ENCODE measurements around the gene SYNE1. TPM values are rescaled to one million over a fixed set of nuclear protein-coding genes. Genes with fewer than 3 reads are reported as not detected.
"Not testable (repeated sequence)": the region's sequence is repeated elsewhere in the genome, so short reads cannot be mapped to it uniquely, and the experiment has no call there.

SYNE1 gene
- total RNA-seq, 1 donor from 2014 or later = 580 TPM

DNA sequence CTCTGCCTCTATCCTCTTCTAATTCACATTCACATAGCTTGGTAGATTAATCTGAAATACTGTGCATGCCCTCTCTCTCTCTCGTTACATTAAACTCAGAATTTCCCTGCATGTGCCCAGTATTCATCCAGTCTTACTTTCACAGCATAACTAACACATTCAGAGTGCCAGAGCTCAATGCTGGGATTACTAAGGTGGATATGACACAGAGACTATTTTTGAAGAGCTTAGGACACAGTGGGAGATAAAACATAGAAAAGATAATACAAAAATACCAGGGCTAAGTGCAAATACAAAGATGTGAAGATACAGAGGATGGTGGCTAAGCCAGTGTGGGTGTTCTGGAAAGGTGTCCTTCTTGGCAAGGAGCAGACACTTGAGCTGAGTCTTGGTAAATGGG, 6.3 kb downstream of the SYNE1 start:
- DNase-seq = no peak

DNA sequence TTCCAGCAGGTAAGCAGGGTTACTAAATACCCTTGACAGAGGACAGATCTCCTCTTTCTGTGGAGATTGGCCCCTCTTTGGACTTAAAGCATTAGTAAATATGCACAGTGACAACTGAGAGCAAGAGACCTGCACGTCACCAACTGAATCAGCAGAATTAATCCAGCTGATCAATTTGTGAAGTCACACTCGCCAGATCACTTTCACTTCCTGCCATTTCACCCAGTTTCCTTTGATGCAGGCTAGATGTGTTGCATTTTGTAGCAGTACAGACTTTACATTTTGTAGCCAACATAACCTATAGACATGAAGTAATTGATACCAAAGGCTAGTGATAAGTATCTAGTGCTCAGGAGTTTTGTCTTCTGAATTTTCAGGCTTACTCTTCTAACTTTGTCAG, 11.9 kb downstream of the SYNE1 start:
- no peak for DNase-seq

DNA sequence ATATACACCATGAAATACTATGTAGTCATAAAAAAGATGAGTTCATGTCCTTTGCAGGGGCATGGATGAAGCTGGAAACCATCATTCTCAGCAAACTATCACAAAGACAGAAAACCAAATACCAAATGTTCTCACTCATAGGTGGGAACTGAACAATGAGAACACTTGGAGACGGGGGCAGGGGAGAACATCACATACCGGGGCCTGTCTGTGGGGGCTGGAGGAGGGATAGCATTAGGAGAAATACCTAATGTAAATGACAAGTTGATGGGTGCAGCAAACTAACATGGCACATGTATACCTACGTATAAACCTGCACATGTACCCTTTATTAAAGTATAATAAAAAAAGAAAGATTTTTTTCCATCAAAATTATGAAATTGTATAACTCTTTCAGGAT, 22.4 kb downstream of the SYNE1 start:
- DNase-seq = not testable (repeated sequence)

DNA sequence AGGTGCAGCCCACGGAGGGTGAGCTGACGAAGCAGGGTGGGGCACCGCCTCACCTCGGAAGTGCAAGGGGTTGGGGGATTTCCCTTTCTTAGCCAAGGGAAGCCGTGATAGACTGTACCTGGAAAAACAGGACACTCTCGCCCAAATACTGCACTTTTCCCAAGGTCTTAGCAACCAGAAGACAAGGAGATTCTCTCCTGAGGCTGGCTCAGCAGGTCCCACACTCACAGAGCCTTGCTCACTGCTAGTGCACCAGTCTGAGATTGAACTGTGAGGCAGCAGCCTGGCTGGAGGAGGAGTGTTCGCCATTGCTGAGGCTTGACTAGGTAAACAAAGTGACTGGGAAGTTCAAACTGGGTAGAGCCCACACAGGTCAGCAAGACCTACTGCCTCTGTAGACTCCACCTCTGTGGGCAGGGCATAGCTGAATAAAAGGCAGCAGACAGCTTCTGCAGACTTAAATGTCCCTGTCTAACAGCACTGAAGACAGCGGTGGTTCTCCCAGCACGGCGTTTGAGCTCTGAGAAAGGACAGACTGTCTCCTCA, 28.0 kb downstream of the SYNE1 start:
- no peak for DNase-seq

DNA sequence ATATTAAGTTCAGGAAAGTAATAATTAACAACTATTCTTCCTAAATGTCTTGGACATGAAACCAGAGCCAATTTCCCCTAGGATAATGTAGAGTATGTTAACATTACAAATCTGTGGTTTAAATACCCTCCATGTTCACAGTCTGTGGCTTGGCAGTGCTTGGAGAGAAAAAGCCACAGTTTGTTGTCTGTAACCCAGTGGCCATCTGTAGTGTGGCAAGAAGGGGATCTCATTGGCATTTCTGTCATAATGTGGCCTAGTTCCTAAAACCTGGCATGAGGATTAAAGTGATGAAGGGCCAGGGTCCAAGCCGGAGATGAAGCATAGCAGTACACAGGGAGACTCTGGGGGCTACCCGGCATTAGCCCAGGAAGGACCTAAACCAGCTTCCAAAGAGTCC, 31.2 kb downstream of the SYNE1 start:
- DNase-seq = no peak

DNA sequence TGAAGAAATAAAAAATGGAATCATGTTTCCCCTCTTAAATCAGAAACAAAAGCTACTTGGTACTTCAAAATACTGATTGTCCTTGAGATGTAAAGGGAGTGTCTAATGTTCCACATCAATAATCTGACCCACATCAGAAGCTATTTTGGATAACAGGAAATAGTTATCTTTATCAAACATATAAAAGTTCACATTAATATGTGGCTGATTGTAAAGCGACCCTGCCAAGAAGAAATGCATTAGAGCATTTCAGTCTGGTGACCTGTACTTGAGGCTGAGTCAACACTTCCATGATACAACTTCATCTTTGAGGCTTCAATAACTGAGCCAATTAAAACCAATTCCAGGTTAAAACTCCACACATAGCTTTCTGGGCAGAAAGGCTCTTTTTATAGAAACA, 31.8 kb downstream of the SYNE1 start:
- DNase-seq = no peak

DNA sequence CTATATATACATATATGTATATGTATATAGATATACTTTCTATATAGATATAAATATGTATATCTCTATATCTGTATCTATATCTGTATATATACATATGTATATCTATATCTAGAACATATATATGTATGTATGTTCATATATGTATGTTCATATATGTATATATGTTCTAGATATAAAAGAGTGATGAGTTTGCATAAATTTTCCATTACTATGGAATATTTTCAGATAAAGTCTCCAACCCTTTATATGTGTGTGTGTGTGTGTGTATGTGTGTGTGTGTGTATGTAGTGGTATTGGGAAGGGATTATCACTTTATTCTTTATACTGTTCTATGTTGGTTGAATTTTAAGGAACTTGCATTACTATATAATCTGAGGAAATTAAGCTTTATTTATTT, 33.3 kb downstream of the SYNE1 start:
- no peak for DNase-seq

DNA sequence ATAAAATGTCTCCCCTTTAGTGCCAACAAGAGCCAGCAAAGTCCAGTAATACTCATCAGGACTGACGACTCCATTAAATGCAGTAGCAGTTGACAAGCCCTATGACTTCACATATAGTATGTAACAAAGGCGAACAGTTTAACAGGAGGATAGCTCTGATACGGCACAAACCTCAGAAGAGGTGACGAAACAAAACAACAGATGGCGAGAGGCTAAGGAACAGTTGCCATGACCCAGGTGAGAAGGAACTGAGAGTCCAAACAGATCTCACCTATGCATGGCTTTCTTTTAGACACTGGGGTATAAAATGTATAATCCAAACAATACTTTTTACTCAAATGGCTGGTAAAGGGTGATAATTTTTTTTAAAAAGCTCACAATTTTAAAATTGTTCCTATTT, 37.1 kb downstream of the SYNE1 start:
- no peak for DNase-seq

DNA sequence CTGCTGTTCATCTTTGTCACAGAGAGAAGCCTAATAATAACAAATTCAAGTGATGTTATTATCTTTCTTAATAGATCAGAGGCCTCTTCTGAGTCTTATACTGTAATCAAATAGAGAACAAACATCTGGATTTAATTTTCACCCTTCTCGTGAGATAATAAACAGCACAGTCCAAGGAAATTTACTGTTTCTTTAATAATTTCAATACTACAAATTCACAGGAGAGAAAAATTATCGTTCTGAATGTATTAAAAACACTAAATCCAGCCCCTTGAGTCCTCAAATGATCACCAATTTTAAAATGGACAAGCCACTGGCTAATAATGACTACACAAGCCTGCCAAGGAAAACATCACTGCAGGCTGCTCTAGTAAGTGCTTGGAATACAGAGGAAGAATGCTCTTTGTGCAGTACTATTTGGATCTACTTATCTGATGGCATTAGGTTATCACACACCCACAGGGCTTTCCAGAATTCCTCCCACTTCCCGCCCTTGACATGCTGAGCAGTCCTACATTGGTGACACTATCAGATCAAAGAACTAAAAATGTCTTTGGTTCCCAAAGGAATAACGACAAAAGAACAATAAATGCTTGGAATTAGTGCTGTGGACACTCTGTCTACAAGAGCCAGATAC, 38.1 kb downstream of the SYNE1 start:
- no peak for DNase-seq

DNA sequence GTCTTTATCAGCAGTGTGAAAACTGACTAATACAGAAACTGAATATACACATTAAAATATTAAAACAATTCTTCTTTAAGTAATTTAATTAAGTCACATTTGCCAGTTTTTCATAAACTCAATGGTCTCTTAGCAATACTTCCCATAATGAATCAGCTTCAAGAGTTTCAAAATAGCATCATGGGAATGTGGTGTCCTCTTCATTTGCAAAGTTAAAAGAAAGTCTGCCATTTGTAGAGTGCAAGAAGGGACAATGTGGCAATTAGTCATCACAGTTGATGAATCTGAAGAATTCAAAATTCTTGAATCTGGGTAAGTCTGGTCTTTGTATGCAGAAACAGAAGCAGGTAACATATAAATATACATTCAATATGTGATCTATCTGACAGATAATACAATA, 38.7 kb downstream of the SYNE1 start:
- DNase-seq = no peak

DNA sequence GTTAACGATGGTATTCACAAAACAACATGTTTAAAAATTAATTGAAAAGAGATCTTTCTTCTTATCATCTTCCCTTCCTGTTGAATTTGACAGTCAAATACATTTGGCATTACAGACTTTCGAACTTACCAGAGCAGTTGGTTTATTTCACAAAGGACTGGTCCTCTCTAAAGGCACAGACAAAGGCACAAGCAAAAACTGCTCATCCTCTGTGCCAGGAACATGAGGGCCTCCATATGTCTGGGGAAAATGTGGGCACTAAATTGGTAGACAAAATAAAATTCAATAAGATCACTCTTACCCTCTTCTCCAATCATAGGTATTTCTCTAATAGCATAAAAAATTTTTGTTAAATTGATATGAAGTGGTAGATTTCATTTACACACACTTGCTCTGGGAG, 40.4 kb downstream of the SYNE1 start:
- DNase-seq = no peak

DNA sequence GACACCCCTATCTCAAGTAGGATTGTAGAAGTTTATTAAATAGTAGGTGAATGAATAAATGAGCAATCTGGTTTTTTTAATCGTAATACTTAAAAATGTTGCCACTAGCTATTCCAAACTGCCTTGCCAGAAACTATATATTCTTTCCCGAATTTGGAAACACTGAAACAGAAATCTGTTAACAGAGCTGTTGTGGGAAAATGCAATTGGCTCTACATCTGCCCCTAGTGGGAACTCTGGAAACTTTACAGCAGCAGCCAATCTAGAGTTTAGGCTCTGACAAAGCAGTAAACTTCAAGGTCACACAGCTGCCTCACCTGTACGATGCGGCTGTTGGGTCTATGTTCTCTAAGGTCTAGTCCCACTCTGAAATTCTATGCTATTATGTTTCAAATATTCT, 41.7 kb downstream of the SYNE1 start:
- DNase-seq = peak; percentile 28

DNA sequence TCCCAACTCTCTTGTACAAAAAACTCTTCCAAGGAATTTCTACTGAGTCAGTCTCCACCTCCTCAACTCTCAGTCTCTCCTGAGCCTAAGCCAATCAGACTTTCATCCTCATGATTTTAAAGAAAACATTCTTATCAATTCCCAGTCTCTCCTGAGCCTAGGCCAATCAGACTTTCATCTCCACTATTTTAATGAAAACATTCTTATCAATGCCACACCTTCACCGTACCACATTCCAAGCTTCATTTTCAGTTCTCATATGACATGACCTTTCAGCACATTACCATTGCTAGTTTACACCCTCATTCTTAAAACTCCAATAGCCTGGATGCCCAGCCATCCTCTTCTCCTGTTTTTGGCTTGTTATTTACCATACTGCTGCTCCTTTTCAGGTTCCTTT, 42.5 kb downstream of the SYNE1 start:
- DNase-seq = no peak

DNA sequence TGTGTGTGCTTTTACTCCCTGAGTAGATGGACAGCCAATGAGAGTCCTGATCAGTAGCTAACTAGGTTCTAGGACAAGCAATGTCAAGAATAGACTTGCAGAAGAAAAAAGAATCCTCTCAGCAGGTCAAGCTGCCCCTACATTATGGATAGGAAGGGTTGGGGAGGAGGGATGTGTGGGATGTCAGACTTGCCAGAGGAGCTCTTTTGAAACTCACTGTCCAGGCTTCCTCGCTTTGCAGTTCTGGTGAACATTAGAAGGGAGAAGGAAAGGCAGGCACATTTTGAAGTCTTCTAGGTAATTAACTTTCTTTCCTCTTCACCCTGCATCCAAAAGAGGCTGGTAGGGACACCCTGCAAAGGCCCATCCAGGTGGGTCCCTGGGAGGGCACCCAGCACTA, 48.7 kb downstream of the SYNE1 start:
- no peak for DNase-seq

DNA sequence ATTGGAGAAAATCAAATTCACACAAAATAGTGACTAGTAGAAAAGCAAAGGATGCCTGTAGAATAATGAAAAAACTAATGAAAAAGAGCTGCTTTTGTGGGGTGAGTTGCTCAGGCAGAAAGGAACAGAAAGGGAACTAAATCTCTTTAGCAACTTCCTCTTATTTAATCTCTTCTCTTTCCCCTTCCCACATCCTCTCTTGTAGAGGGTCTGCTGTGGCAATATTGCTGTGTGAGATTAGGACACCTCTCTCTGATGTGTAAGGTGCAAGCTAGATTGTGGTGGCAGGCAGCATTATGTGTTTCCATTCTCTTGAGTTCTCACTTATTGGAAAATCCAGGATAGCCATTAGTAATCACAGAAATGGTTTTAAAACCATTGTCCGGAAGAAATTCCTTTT, 49.7 kb downstream of the SYNE1 start:
- DNase-seq = no peak

DNA sequence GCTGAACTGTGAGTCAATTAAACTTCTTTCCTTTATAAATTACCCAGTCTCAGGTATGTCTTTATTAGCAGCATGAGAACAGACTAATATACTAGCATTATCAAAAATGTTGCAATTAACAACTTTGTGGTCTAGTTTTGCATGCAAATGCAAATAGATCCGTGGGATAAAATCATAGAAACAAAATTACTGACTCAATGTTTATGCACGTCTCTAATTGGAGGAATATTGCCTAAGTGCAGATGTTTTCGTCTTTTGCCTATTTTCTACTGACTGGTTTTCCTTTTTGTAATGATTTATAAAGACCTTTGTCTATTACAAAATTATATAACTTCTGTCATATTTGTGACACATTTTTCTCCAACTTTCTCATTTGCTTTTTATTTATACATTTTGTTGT, 51.9 kb downstream of the SYNE1 start:
- DNase-seq = no peak

DNA sequence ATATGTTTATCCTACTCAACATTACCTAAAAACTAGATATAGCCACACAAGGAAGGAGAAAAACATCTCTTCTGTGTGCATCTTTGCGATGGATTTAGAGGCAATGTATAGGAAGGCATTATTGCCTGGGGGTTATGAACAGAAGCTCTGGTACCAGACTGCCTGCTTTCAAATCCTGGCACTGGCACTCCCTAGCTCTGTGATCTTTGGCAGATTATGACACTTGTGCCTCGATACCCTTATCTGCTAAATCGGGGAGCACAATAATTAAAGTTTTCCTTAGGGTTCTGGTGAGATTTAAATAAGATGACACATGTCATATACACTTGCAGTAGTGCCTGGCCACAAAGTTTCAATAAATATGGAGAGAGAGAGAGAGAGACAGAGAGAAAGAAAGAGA, 53.3 kb downstream of the SYNE1 start:
- DNase-seq = no peak

DNA sequence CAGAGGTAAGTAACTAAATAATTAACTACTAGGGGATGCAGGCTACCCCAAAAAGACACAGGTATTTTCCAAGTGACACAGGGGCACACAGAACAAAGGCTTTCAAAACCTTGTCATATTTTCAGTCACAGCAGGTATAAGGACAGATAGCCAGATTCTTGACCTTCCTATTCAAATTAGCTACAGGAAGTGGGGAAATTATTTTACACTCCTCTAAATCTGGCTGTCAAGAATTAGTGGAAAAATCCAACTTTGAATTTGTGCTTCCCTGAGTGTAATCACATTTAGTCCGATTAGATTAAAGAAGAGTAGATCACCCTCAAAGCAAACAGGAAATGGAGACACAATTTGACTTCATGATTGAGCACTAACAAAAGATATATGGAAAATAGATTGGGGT, 60.6 kb downstream of the SYNE1 start:
- DNase-seq = no peak

DNA sequence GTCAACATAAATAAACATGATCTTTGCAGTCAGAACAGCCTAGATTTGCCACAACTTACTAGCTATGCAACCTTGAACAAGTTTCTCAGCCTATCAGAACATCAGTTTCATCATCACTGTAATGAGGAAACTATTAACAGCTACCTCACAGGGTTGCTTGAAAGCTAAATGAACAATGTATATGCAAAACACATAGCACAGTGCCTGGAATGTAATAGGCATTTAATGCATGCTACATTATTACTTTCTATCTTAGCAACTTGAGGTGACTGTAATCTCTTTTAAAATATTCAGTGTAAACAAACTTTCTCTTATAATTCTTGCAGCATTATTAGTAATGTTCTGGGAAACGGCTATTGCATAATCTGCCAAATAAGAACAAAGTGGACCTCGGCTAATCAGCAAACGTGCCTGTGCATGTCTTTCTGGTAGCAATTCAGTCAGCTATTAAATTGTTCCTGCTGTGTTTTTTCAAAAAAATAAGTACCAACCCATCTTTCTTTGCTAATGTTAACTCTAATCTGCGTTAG, 61.5 kb downstream of the SYNE1 start:
- DNase-seq = no peak

DNA sequence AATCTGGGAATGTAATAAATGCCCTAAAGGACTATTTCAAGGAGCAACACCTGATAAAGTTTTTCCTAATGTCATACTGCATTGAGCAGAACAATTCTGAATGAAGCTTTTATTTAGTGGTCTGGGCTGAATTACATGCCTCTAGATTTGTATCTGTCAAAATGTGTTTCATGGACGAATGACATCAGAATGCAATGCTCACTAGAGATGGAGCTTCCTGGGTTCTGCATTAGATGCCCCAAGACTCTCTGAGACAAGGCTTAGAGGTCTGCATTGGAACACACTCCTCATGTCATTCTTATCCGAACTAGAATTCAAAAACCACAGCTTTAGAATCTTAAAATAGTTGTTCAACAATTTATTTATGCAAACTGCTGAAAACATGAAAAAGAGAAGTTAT, 62.0 kb downstream of the SYNE1 start:
- no peak for DNase-seq

DNA sequence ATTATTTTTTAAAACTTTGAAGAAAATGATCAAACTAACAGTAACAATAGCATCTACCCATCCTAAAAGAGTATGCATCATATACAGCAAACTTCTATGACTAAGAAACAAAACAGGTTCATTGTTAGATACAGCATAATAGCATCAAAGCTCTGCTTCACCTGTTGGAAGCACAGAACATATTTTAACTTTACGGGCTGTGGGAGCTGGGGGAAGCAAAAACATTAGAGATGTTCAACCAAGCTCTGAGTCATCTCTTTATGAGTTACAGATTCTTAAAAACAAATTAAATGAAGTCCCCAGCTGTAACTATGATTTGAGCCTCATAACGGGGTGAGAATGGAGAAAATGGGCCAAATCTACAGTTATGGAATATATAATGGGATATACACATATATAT, 63.4 kb downstream of the SYNE1 start:
- DNase-seq = no peak

DNA sequence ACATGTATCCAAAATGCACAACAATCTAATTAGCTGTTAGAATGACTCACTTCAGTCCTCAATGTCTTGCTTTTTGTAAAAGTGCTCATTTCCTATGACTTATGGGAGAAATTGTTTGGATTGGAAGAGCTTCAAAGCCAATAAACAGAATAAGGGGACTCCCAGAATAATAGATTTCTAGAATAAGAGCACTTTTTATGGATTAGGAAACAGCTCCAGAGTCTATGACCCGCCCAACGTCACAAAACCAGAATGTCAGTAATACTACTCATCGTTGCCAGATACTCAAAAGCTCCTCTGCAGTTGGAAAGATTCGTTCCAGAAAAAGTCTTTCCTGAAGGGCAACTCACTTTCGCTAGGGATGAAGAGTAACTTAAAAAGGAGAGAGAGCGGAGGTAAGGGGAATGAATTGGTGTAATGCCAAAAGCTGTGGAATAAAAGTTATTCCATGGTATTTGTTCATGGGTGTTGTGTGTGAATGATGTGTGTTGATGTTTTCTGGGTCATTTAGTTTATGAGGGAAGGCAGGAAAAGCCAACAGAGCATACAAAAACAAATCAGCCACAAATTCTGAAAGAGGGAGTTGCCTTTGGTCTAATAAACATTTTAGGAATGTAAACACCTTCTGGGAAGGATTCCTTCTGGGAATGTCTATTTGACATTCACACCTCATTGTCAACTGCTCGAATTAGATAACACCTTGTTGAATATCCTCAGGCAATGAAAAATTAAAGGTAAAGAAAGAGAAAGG, 64.6 kb downstream of the SYNE1 start:
- no peak for DNase-seq

DNA sequence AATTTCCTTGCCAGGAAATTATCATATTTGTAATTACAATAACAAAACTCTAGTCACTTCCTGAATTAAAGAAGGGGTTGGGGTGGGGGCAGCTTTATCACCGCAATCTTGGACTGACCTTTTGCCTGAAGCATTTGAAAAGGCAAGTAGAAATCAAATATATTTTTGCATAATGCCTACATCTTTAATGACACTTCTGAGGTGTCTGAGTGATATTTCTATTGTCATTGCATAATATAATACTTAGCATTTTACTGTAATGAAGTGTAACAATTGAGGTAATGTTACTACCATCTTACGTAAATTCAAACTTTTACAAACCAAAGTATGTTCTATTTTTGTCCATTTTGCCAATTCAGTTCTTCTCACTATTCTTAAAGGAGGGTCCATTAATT, 65.2 kb downstream of the SYNE1 start:
- DNase-seq = no peak

DNA sequence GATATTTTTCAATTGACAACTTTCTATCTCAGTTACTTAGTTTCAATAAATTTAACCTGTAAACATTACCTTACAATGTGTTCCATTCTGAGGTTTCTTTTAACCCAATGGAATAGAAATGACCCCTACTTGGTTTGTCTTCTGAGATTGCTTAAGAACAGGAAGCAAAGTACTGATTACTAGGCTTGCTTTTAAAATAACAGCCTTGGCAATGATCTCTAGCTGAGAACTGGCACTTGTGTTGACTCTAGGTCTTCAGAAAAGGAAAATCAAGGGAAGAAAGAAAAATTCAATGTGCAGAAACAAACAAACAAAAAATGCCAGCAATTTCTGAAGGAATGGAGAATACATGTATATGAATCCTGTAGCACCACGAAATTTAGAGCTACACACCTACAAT, 66.1 kb downstream of the SYNE1 start:
- DNase-seq = no peak
